GM19328 (cell line): ENCODE data around the gene ZIC4.

Experiments
- ATAC-seq: cut with Tn5 transposase; IDR thresholded peaks from one replicate; pipeline ENCODE4 v1.9.1; 2021; ENCODE audit warnings: mild to moderate bottlenecking, moderate library complexity; ENCODE audit not compliant: unreplicated experiment

Gene ZIC4

DNA sequence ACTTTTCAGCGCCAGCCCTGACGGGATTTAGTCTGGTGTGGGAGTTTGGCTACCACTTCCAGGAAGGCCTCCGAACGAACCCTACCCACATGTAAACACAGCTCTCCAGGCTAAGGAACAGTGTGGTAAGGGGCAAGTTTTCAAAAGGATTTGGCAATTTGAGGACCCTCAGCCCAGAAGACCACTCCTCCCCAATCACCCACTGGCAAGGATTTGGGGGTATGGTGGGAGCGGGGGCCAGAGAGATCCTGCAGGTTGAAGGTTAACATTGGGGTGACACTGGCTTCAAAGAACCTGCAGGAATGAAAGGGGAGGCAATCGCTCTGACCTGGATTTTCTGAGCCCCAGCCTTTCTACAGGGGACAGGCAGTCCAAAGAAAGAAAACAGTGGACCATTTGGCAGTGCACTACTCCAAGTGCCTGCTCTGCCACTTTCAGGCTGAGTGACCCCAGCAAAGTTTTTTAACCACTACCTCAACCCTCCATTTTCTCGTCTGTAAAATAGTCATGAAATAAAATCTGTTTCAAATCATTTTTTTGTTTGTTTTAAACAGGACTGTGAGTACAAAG, 34.5 kb downstream of the ZIC4 start:
- ATAC-seq: no peak

DNA sequence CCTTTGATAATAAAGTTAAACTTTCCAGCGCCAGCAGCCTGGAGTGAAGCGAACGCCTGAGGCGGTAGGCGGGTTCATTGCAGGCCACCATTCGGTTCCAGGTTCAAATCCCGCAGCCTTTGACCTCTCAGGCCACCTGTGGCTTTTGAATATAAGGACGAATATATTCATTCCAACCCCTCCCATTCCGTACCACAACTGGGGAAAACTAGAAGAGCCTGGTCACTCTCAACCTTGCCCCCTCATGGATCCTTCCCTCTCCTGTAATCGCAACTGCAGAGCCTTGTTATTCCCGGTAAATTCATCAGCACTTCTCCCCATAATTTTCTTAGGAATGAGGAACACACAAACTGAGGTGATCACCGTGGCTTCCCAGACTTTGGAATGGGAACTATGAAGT, 35.2 kb downstream of the ZIC4 start:
- no peak for ATAC-seq

DNA sequence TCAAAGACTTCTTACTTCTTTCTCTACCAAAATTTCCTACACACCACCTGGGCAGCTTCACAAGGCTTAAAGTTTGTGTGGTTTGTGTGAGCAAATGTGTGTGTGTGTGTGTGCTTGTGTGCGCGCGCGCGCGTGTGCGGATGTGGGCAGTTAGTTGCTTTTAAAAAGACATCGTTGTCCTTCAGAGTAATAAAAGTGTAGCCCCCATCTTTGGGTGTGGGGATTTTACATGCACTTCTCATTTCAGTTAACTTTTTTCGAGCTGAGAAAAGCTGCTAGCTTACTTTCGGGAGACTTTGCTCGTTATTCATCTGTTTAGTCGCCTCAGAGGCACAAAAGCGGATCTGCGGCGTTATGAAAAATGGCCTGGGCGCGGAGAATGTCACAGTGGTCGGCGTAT, 36.0 kb downstream of the ZIC4 start:
- no peak for ATAC-seq

DNA sequence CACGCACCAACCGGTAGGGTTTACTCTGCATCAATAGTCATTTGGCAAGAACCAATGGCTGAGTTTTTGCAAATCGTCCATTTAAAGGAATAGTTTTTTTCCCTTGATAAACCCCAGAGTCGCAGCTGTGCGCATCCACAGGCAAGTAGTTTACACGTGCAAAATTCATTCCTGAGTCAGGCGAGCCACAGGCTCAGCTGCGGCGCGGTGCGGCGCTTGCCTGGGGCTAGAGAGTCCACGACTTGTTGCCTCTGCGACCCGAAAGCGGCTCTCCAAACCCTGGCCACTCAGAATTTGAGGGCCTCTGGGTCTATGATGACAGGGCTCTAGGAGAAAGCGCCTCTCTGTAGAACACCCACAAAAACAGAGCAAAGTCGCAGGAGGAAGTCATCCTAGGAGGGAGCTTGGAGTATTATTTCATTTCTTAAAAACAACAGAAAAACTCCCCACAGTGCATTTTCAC, 36.7 kb downstream of the ZIC4 start:
- ATAC-seq: no peak

DNA sequence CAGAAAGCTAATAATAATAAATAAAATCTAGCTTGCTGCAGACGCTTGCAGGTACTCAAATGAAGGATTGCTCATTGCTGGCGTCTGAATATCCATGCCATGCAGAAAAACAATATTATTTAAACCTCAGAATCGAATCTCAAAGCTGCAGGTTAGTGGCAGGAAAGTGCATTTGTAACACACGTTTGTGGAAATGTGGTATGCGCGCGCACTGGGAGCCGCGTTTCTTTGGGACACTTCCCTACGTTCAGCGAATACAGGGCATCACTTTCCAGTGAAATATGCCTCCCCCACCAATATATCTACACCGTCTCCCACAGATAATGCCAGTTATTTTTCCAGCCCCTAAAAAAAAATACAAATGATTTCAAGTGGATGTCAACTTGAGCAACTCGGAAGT, 37.1 kb downstream of the ZIC4 start:
- ATAC-seq: no peak

DNA sequence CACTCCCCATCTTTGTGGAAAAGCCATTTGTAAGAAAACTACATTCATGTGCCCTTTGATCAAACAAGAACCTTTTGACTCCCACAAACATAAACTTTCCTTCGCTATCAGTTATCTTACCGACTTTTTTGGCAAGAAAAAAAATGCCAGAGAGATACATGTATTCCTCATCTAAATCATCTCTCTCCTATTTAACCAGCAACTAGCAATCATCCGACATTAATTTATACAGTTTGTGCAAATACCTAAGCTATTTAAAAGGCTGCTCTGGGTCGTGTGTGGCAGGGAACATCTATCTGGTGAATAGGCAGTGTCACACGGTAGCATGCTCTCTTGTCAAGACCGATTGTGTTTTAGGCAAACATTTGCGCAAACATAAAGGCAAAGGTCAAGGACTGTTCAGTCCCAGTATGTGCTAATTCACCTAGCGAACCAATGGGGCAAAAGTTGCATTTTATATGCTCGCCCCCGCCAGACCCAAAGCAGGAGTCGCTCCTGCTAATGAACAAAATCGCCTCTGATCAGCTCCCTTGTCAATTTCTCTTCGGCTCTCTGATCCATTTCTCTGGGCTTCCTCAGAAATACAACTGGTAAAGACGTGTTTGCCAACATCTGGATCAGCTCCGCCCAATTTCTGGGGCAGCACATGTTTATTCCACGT, 37.7 kb downstream of the ZIC4 start:
- no peak for ATAC-seq

DNA sequence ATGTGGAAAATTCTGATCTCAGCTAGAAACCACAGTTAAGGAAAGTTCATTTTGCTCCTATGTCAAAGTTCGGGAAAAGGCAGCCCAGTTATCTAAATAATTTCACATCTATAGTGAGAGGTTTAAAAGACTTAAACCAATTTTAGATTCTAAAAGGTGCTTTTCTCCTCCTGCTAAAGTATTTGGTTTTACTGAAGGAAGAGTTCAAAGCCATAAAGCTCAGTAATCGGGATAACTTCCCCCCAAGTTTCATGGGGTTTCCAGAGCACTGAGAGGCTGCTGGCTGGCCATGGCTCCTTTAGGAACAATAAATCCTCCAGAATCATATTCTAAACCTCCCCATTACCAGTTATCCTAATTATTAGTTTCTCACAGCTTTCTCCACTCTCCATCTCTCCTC, 38.2 kb downstream of the ZIC4 start:
- ATAC-seq: no peak

DNA sequence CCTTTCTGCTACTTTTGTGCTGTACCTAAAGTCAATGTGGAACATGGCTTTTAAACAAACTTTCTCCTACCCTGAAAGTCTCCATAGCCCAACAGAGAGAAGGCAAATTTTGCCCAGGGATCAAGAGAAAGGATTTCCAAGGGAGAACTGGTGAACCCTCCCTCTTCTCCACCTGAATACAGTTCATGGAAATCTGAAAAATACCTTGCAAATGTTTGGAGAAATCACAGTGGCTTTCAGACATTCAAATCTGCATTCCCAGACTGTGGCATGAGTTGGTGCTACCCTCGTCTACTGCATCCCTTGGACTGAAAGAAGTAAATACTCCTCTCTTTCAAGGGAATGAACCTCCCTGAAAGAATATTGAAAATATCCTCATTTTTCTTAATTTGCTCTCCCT, 38.7 kb downstream of the ZIC4 start:
- no peak for ATAC-seq

DNA sequence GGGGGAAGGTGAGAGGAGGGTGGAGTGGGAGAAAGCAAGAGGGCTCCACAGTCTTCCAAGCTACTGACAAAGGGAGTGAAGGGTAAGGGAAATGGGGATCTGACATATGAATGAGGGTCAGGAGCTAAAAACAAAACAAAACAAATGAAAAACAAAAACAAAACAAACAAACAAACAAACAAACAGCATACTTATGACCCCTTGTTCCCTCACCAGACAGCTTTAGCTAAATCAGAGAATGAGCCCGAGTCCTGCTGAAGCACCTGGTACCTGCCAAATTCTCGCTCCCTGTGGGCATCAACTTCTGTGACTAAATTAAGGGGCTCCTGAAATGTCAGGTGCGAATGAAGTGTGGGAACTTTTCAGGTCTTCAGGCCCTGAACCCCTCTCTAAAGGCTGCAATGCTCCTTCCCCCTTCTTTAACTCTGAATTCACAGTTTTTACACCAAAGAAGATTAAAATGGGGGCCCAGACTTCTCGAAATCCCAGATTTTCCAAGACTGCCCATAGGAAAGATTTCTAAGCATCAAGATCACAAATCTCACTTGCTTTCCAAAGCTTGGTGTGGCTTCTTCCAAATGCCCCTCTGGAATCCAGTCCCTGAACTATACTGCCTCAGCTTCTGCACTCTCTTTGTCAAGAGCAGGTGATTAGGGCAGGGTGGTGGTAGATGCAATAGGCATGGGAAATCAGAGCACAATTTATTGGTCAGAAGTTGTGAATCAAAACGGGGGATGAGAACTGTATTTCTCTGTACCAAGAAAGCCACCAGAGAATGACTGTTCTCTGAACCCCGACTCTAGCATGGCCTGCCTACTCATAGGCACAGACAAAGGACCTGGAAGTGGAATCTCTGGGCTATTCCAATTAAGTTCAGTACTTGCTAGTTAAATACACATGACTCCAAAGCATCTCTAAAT, 40.9 kb downstream of the ZIC4 start:
- no peak for ATAC-seq

DNA sequence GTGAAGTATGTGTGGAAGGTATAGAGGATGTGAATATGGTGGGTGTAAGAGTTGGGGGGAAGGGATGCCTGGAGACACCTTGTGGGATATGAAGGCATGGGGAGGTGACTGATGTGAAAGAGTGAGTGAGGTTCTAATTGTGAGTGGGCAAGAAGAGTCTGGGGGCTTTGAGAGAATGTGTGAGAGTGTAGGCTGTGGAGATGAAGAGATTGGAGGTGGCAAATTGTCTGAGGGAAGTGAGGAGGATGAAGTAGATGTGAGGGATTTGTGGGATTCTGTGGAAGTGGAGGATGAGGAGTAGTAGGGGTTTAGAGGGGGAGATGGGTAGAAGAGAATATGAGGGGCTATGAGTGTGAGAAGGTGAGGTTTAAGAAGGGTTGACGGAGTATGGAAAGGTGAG, 41.6 kb downstream of the ZIC4 start:
- no peak for ATAC-seq

DNA sequence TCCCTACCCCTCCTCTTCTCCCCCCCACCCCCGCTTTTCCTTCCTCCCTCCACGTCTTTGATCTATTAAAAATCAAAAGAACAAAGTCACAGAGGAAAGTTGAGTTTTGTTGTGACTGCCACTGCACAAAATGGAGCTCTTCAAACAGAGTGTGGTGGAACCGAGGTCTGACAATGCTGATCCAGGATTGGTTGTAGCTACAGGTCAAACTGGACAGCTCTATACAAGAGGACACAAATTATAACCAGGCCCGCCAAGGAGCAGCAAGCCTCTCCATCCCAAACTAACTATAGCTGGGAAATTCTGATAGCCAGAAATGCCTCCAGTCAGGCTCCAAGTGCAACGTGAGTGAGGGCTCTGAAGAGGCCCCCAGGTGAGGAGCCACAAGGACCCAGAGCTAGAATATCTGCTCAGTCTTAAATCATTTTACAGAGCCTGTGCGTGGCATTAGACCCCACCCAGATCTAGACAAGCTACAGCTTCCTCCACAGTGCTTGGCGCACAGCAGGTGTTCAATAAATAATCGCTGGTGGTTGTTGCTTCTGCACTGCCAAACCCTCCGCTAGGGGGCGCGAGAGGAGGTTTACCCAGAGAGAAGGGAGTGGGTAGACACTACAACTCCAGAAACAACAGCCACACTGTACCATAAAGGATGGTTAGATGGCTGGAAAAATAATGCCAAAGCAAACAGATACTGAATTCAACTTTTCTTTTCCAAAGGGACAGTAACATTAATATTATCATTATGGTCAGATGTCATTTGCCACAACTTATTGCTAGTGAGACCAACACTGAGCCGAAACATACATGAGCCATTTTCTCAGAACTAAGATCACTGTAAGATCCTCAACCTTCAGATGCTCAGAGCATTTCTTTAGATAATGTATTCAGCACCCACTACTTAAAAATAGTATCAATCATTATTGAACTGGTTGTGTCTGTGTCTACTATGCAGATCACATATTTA, 44.6 kb downstream of the ZIC4 start:
- ATAC-seq: no peak

DNA sequence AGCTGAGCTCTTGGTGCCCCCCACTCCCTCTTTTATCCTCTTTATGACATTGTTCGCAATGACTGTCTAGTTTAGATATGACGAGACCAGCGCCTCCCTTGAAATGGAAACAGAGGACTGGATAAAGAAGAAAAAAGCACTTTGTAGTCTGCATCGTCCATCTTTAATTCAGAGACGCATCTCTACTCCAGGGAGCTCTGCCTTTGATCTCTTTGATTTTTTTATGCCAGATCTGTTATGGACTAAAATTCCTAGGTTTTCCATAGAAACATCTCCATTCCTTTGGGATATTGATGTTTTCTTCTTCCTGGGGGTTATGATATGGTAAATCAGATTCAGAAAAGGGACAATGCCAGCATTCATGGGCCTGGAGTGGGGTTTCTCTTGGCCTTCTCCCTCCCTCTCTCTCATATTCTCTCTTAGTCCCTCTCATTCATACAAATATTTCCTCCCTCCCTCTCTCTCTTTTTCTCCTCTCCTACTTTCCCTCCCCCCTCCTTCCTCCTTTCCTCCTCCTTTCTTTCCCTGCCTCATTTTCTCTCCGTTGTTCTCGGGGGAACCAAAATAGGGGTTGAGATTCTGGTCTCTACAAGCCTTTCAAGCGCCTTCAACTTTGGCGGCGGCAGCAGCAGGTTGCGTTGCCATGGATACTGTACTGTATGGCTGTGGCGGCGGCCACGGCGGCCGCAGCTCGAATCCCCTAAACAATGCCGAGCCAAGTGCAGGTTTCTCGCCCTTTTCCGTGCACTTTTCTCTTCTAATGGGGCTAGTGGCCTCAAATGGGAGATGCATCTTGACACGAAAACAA, 45.5 kb downstream of the ZIC4 start:
- no peak for ATAC-seq

DNA sequence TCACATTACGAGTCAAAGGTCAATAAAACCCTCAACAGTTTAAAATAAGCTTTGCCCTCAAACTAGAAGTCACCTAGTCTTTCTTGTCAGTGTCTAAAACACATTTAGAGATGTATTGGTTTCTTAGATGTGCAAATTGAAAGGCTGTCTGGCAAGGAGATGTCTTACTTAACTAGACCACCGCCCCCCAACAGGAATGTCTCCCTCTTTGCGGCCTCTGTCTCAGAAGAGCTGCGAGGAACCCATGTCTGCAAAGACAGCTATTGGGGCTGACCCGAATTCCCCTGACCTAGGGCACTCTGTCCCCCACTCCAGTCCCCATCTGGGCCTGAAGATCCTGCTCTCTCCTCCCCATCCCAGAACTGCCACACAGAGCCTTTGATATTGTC, 46.3 kb downstream of the ZIC4 start:
- no peak for ATAC-seq

DNA sequence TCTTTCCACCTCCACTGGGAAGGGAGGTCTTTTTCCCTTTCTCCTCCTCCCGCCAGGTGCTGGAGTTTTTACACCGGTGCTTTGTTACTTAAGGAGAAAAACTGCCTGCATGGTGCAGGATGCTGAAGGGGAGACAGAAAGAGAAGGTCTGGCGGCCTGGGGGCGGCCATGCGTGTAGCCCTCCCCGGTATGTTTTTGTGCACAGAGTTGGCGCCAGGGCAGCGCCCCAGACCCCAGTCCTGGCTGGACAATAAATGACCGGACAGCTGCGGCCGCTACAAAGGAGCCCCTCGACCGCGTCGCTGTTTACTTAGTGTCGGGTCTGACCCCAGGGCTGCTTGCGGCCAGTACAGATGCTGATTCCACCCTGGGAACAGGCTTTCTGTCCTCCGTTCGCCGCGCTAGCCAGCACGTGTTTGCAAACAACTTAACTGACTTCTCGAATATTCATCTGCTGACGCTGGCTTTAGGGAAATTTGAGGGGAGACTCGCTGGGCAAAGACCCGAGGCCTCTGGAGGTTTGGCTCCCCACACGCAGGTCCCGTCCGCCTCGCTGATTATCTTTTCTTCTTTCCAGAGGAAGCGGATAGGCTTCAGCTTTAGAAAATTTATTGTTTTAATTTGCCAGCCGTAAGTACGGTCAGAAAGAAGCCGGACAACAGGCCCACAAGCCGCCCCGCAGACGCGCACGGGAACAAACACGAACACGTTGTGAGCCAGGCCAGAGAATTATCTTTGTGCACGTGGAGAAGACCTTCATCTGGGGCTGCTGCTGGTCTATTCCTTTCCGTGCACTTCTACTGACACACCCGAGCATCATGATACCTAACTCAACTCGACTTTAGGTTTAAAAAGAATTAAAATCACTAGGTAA, 46.9 kb downstream of the ZIC4 start:
- ATAC-seq: no peak

DNA sequence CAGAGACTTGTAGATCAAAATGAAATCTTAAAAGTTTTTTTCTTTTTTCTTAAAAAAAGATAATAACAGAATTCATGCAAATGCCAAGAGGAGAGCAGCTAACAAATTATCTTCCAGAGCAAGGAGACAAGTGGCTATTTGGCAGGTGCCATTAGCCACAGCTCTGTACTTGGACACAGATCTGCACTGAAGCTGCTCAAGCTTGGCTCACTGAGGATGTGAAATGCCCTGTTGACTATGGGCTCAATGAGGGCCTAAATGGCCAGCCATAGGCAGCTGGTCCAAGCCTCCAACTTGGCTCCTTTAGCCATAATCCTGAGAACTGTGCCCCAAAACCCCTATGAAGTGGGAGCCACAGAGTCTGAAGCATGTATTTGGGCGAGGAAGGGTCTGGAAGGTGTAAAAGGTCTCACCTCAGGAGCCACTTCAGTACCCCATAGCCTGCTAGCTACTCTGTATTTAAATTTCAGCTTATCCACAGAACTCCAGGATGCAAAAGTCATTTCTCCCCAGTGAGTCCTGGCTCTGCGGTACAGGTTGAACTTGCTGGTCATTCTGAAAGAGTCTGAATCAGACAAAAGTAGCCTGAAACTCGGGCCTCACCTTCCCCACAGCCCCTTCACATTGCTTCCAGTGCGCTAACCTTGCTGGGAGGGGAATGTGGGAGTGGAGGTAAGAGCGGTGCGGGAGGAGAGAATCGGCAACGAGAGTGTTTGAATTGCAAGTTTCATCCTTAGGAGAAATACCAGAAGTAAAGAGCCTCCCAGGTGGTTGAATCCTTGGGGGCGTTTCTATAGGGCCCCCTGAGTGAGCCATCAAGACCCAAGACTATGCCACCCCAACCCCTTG, 48.0 kb downstream of the ZIC4 start:
- no peak for ATAC-seq

DNA sequence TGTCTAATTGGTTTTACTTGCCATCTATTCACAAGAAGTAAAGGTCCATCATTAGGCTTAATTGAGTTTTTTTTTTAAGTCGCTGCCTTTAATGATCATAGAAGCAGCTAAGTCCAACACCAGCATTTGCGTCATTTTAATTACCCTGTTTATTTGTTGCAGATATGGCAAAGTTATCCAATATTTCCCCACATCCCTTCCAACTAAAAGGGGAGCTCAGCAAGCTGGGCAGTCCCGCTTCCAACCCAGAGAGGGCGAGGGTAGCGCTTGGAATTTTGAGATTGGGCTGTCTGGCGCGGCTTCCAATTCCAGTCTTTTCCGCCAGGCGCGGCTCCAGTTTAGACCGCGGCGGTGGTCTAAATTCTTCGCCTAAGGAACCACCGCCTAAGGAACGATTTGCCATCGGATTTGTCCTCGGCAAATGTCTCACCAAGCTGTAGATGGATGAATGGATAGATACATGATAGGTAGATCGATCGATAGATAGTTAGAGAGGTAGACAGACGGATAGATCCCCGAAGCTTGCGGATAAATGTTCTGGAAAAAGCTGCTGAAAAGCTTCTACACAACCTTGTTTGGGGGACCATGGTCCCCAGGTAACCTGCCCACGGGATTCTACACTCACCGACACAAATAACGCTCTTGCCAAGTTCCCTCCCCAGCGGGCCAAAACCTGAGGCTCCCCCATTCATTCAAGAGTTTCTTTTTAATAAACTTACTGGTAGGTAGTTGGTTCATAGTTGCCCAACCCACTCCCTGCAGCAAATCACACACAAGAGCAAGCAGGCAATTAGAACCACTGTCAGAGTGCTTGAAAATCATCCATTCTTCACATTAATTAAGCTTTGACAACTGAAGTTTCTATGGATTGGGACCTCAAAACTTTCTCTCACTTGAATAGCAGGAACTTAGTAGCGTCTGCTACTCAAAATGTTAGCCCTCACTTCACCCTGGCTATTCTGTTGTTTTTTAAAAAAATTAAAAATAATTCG, 49.1 kb downstream of the ZIC4 start:
- no peak for ATAC-seq
